IMR-90 (cell line): ENCODE measurements around the gene LAMTOR1. TPM values are rescaled to one million over a fixed set of nuclear protein-coding genes. Genes with fewer than 3 reads are reported as not detected.

Experiments used
- ATAC-seq: fragments of 200-7000 bp; cut with Tn5 transposase; 2 replicates; pipeline ENCODE4 v1.9.1; 2020; ENCODE audit warnings: low read depth, mild to moderate bottlenecking, moderate library complexity
- BruUV-seq: library from RNA; stranded (reverse); fragments of 400-500 nt; replicated peaks from 2 replicates; lab custom pipeline; 2021; lab: Mats Ljungman, UMichigan
- CTCF ChIA-PET: fragments of 300-600 bp; formaldehyde crosslinking; extraction: SDS; loops from one replicate; lab custom pipeline; 2021; ENCODE audit warnings: antibody characterized with exemption; lab: Yijun Ruan, JAX
- POLR2A ChIA-PET: fragments of 300-600 bp; sonication (Branson Sonifier 250); formaldehyde crosslinking; loops from one replicate; lab custom pipeline; 2022; ENCODE audit warnings: antibody characterized with exemption; ENCODE audit not compliant: unreplicated experiment; lab: Charles Lee
- DNase-seq: peaks from one replicate; pipeline ENCODE4 v3.0.0; 2013
- H2AFZ ChIP-seq: replicated peaks from 2 replicates; pipeline ENCODE3; 2013; ENCODE audit warnings: low read length, mild to moderate bottlenecking; ENCODE audit not compliant: poor library complexity
- H2AK5ac ChIP-seq: 2 replicates; pipeline ENCODE4 v1.6.1; 2013; ENCODE audit warnings: low read depth, low read length, inconsistent platforms
- H2AK9ac ChIP-seq: replicated peaks from 2 replicates; pipeline ENCODE3; 2013; ENCODE audit warnings: mild to moderate bottlenecking, low read depth, low read length, moderate library complexity; ENCODE audit not compliant: poor library complexity
- H2BK120ac ChIP-seq: 2 replicates; pipeline ENCODE4 v1.6.1; 2013; ENCODE audit warnings: low read depth, low read length, inconsistent platforms
- H2BK15ac ChIP-seq: 3 replicates; pipeline ENCODE4 v1.6.1; 2013; ENCODE audit warnings: low read depth, low read length, inconsistent platforms
- H2BK20ac ChIP-seq: 2 replicates; pipeline ENCODE4 v1.6.1; 2013; ENCODE audit warnings: low read depth, mild to moderate bottlenecking, inconsistent platforms, low read length, moderate library complexity
- H2BK5ac ChIP-seq: 2 replicates; pipeline ENCODE4 v1.6.1; 2013; ENCODE audit warnings: mild to moderate bottlenecking, low read depth, low read length, inconsistent platforms; ENCODE audit not compliant: poor library complexity, severe bottlenecking
- H3K14ac ChIP-seq: replicated peaks from 2 replicates; pipeline ENCODE4 v1.6.1; 2013; ENCODE audit warnings: low read depth, low read length, inconsistent platforms
- H3K18ac ChIP-seq: 2 replicates; pipeline ENCODE4 v1.6.1; 2013; ENCODE audit warnings: low read depth, low read length, control low read depth
- H3K23ac ChIP-seq: 2 replicates; pipeline ENCODE4 v1.6.1; 2013; ENCODE audit warnings: low read depth, low read length, inconsistent platforms
- H3K27ac ChIP-seq: 2 replicates; pipeline ENCODE4 v1.5.1; 2013; ENCODE audit warnings: mild to moderate bottlenecking, control low read depth, low read length; ENCODE audit not compliant: insufficient read depth
- H3K27me3 ChIP-seq: 2 replicates; pipeline ENCODE4 v1.6.1; 2013; ENCODE audit warnings: low read length; ENCODE audit not compliant: control insufficient read depth, insufficient read depth
- H3K36me3 ChIP-seq: 2 replicates; pipeline ENCODE4 v1.6.1; 2013; ENCODE audit warnings: low read length, mixed read lengths; ENCODE audit not compliant: control insufficient read depth, insufficient read depth
- H3K4ac ChIP-seq: 2 replicates; pipeline ENCODE4 v1.6.1; 2013; ENCODE audit warnings: low read depth, low read length, inconsistent platforms
- H3K4me1 ChIP-seq: 2 replicates; pipeline ENCODE4 v1.6.1; 2013; ENCODE audit warnings: low read length, mixed read lengths; ENCODE audit not compliant: control insufficient read depth, insufficient read depth
- H3K4me2 ChIP-seq: 2 replicates; pipeline ENCODE4 v1.6.1; 2013; ENCODE audit warnings: low read depth, mild to moderate bottlenecking, control low read depth, low read length, moderate library complexity
- H3K4me3 ChIP-seq: 2 replicates; pipeline ENCODE4 v1.5.1; 2013; ENCODE audit warnings: low read depth, mild to moderate bottlenecking, control low read depth, low read length, moderate library complexity; ENCODE audit not compliant: insufficient read depth
- H3K56ac ChIP-seq: 2 replicates; pipeline ENCODE4 v1.6.1; 2013; ENCODE audit warnings: low read length, inconsistent platforms; ENCODE audit not compliant: insufficient read depth; ENCODE audit errors: extremely low read depth
- H3K79me1 ChIP-seq, 2 experiments: 2 replicates each; pipeline ENCODE4 v1.6.1; 2013; ENCODE audit warnings: low read length in 2 of 2, inconsistent platforms in 1 of 2, low read depth in 1 of 2
- H3K9ac ChIP-seq: 2 replicates; pipeline ENCODE4 v1.6.1; 2013; ENCODE audit warnings: low read depth, low read length, control low read depth
- H3K9me1 ChIP-seq: 2 replicates; pipeline ENCODE4 v1.6.1; 2013; ENCODE audit warnings: low read length, inconsistent platforms; ENCODE audit not compliant: insufficient read depth
- H3K9me3 ChIP-seq: 2 replicates; pipeline ENCODE4 v1.6.1; 2013; ENCODE audit warnings: low read length; ENCODE audit not compliant: control insufficient read depth, insufficient read depth
- H4K20me1 ChIP-seq: 2 replicates; pipeline ENCODE4 v1.6.1; 2013; ENCODE audit warnings: low read length, inconsistent platforms; ENCODE audit not compliant: insufficient read depth
- H4K5ac ChIP-seq: 2 replicates; pipeline ENCODE4 v1.6.1; 2013; ENCODE audit warnings: mild to moderate bottlenecking, low read depth, low read length, control low read depth
- H4K8ac ChIP-seq, 2 experiments: 2 replicates each; pipeline ENCODE4 v1.6.1; 2013; ENCODE audit warnings: low read depth in 2 of 2, low read length in 2 of 2, control low read depth in 1 of 2, inconsistent platforms in 1 of 2
- H4K91ac ChIP-seq: 2 replicates; pipeline ENCODE4 v1.6.1; 2013; ENCODE audit warnings: low read depth, low read length, inconsistent platforms; ENCODE audit not compliant: insufficient read depth
- CEBPB ChIP-seq: IDR thresholded peaks from 2 replicates; pipeline ENCODE4 v1.6.1; 2012; ENCODE audit warnings: low read depth, low read length, improper control_type of control experiment
- MAZ ChIP-seq: IDR thresholded peaks from 2 replicates; pipeline ENCODE4 v1.6.1; 2012; ENCODE audit warnings: low read depth, mild to moderate bottlenecking, low read length, improper control_type of control experiment, moderate library complexity, borderline replicate concordance
- MXI1 ChIP-seq: IDR thresholded peaks from 2 replicates; pipeline ENCODE4 v1.6.1; 2012; ENCODE audit warnings: low read depth, mild to moderate bottlenecking, low read length, moderate library complexity, borderline replicate concordance
- WGBS, 2 experiments: methylation state at CpG; one replicate each; pipeline versions ENCODE4 v1.1.5 to v1.1.7; 2013; ENCODE audit warnings: missing lambda C conversion rate in 2 of 2; ENCODE audit not compliant: insufficient read length in 1 of 2; ENCODE audit errors: extremely low coverage in 2 of 2; 5-methylcytosine and 5-hydroxymethylcytosine counted together
- dilution Hi-C: fragments of 300-500 bp; cut with HindIII; formaldehyde crosslinking; loops from one replicate; pipeline ENCODE4 v1.14.3; 2018; ENCODE audit warnings: low sequenced_read_pairs; ENCODE audit not compliant: unreplicated experiment
- in situ Hi-C: fragments of 300-500 bp; cut with MboI; formaldehyde crosslinking; loops from 3 replicates; pipeline ENCODE4 v1.14.3; 2019; ENCODE audit warnings: low sequenced_read_pairs, inconsistent platforms, mixed read lengths
- intact Hi-C: fragments of 100-400 bp; cut with micrococcal nuclease; formaldehyde crosslinking; loops from 2 replicates; pipeline ENCODE4 v1.10.0; 2022
- polyA plus RNA-seq, 3 experiments: library from polyadenylated mRNA; depleted of rRNA; stranded (reverse); fragments of >200 nt; gene quantifications; 2 replicates each; pipeline ENCODE4 v1.2.3, GENCODE V29; 2012; ENCODE audit warnings: low replicate concordance in 1 of 3
- total RNA-seq: library from RNA; depleted of rRNA; stranded (reverse); fragments of >200 nt; gene quantifications from 2 replicates; pipeline ENCODE4 v1.2.3, GENCODE V29; 2012
- TF ChIP-seq, protein P1 (sequence below): fragments of 150-350 bp; IDR thresholded peaks from 2 replicates; pipeline ENCODE4 v1.6.1; 2017; ENCODE audit warnings: mild to moderate bottlenecking, antibody characterized with exemption, low read length, low read depth

LAMTOR1 gene
- total and polyA plus RNA-seq, 2 of the 4 experiments (the other 2 are of a cell fraction), result 126 to 137 TPM

DNA sequence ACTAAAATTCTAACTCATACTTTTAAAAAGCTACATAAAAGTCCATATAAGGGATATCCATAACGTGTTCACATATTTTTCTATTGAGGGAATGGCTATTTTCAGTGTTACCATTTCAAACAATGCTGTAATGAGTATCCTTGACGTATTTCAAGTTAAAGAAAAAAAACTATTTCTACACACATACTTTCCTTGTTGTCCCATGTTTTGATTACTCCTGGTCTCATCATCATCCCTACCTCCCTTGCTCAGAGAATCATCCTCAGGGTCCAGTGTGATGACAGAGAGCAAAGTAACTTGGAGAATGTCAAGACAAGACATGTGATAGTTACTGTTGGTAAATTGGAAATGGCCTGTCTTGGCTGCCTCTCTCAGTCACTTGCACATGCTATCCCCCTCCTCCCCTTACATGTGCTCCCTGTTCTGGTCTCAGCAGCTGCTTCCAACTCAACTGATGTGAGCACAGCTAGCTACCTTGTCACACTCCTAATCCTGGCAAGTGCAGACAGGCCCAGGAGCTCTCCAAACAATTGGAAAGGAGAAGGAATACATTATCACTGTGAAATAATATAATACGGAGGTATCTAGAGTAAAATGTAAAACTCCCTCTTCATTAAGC lies 44.6 kb downstream of the LAMTOR1 start:
- peak overlapping the region; percentile 91 for H3K4ac ChIP-seq
- peaks cover 7% of the 10 kb centered on the region for H3K4me1 ChIP-seq
- H3K23ac ChIP-seq, result peak overlapping the region; percentile 95
- H3K79me1 ChIP-seq, result peaks cover 23 to 65% of the 10 kb centered on the region in 2 experiments
- peak overlapping the region; percentile 93 for H3K27ac ChIP-seq
- intact Hi-C loops (no loop called here), dilution Hi-C loops (no loop called here), in situ Hi-C loops (no loop called here)
- TF ChIP-seq CEBPB (peak; percentile 78), MXI1 (peak; percentile 67; the same call in 1 of the 2 replicates), MAZ (no peak)
- TF ChIP-seq, protein P1, sequence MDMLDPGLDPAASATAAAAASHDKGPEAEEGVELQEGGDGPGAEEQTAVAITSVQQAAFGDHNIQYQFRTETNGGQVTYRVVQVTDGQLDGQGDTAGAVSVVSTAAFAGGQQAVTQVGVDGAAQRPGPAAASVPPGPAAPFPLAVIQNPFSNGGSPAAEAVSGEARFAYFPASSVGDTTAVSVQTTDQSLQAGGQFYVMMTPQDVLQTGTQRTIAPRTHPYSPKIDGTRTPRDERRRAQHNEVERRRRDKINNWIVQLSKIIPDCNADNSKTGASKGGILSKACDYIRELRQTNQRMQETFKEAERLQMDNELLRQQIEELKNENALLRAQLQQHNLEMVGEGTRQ, result peak; percentile 9; the same call in 1 of the 2 replicates
- H4K5ac ChIP-seq, result peak overlapping the region; percentile 19
- peak overlapping the region; percentile 84 for H2BK20ac ChIP-seq
- H2BK120ac ChIP-seq, result peak overlapping the region; percentile 60
- H3K9me1 ChIP-seq, result peaks cover 8% of the 10 kb centered on the region
- H2AFZ ChIP-seq, result peak overlapping the region; percentile 73
- H4K91ac ChIP-seq, result peak overlapping the region; percentile 82
- WGBS, 2 experiments, result no CpG with 5 or more reads among the region's 3 CpGs
- peak overlapping the region; percentile 92 for H2BK5ac ChIP-seq
- peak overlapping the region; percentile 22 for H3K18ac ChIP-seq
- peak overlapping the region; percentile 1 to 68; a peak in 3 of 4 replicates for H4K8ac ChIP-seq
- peak overlapping the region; percentile 6; the same call in 1 of the 2 replicates for H3K4me2 ChIP-seq
- H3K27me3 ChIP-seq, result no peaks in the 10 kb centered on the region
- no peaks in the 10 kb centered on the region for H3K9me3 ChIP-seq
- no peaks in the 10 kb centered on the region for H4K20me1 ChIP-seq
- peak overlapping the region; percentile 93 for H3K14ac ChIP-seq
- no peak overlapping the region for H3K4me3 ChIP-seq
- peak overlapping the region; percentile 67 for H2AK9ac ChIP-seq
- POLR2A ChIA-PET, result no interaction called here
- H3K36me3 ChIP-seq, result peaks cover 2% of the 10 kb centered on the region
- ATAC-seq (peak; percentile 85), DNase-seq (peak; percentile 89)
- 0 out of 2 replicates have a peak overlapping the region, but pooled peaks have one; percentile 20 for H3K56ac ChIP-seq
- no TSS peak for BruUV-seq
- CTCF ChIA-PET, result interaction anchor here (0.7 kb wide), 1 partner anchor 10 kb away, joined by 7 read pairs; no protein-coding TSS in a partner anchor
- 0 out of 2 replicates have a peak overlapping the region, but pooled peaks have one; percentile 45 for H3K9ac ChIP-seq
- peak overlapping the region; percentile 91 for H2AK5ac ChIP-seq
- H2BK15ac ChIP-seq, result peak overlapping the region; percentile 75; the same call in 2 of the 3 replicates
